Eye (tissue), 1 donor: ENCODE measurements around the gene TRAPPC2.

Experiments
- DNase-seq: peaks from one replicate; pipeline ENCODE4 v3.0.0-alpha.2; 2015

Gene TRAPPC2

DNA sequence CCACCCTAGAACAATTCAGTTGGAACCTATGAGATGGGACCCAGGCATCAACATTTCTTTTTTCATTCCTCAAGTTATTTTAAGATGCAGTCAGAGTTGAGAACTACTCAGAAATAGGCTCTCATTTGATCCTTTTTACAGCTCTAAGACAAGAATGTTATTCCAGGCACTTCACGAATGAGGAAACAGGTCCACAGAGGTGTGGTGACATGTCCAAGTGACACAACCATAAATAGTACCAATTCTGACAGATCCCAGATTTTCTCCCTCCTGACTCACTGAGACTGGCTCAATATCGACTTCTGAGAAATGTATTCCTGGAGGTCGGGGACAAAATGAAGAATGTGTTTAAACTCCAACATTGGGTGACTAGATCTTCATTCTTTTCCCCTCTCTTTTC, 70.4 kb downstream of the TRAPPC2 start:
- DNase-seq = no peak

DNA sequence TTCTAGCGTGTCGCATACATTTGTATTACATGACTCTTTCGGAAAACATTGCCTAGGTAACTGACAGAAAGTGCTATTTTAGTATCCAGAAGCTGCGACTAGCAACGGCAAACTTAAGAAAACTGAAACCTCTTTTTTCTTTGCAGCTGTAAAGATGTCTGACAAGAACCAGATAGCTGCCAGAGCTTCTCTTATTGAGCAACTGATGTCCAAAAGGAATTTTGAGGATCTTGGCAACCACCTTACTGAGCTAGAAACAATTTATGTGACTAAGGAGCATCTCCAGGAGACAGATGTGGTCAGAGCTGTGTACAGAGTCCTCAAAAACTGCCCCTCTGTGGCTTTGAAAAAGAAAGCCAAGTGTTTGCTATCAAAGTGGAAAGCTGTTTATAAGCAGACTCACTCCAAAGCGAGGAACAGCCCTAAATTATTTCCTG, 72.0 kb downstream of the TRAPPC2 start:
- no peak for DNase-seq
